IMR-90 (cell line): Measurements from ENCODE around the gene MYADML2. TPM values are rescaled to one million over a fixed set of nuclear protein-coding genes. Genes with fewer than 3 reads are reported as not detected.

ENCODE experiments used
- ATAC-seq: fragments of 200-7000 bp; cut with Tn5 transposase; 2 replicates; pipeline ENCODE4 v1.9.1; 2020; ENCODE audit warnings: low read depth, mild to moderate bottlenecking, moderate library complexity
- BruUV-seq: library from RNA; stranded (reverse); fragments of 400-500 nt; replicated peaks from 2 replicates; lab custom pipeline; 2021; lab: Mats Ljungman, UMichigan
- CTCF ChIA-PET: fragments of 300-600 bp; formaldehyde crosslinking; extraction: SDS; loops from one replicate; lab custom pipeline; 2021; ENCODE audit warnings: antibody characterized with exemption; lab: Yijun Ruan, JAX
- POLR2A ChIA-PET: fragments of 300-600 bp; sonication (Branson Sonifier 250); formaldehyde crosslinking; loops from one replicate; lab custom pipeline; 2022; ENCODE audit warnings: antibody characterized with exemption; ENCODE audit not compliant: unreplicated experiment; lab: Charles Lee
- DNase-seq: peaks from one replicate; pipeline ENCODE4 v3.0.0; 2013
- H2AFZ ChIP-seq: replicated peaks from 2 replicates; pipeline ENCODE3; 2013; ENCODE audit warnings: low read length, mild to moderate bottlenecking; ENCODE audit not compliant: poor library complexity
- H2AK5ac ChIP-seq: 2 replicates; pipeline ENCODE4 v1.6.1; 2013; ENCODE audit warnings: low read depth, low read length, inconsistent platforms
- H2AK9ac ChIP-seq: replicated peaks from 2 replicates; pipeline ENCODE3; 2013; ENCODE audit warnings: mild to moderate bottlenecking, low read depth, low read length, moderate library complexity; ENCODE audit not compliant: poor library complexity
- H2BK120ac ChIP-seq: 2 replicates; pipeline ENCODE4 v1.6.1; 2013; ENCODE audit warnings: low read depth, low read length, inconsistent platforms
- H2BK15ac ChIP-seq: 3 replicates; pipeline ENCODE4 v1.6.1; 2013; ENCODE audit warnings: low read depth, low read length, inconsistent platforms
- H2BK20ac ChIP-seq: 2 replicates; pipeline ENCODE4 v1.6.1; 2013; ENCODE audit warnings: low read depth, mild to moderate bottlenecking, inconsistent platforms, low read length, moderate library complexity
- H2BK5ac ChIP-seq: 2 replicates; pipeline ENCODE4 v1.6.1; 2013; ENCODE audit warnings: mild to moderate bottlenecking, low read depth, low read length, inconsistent platforms; ENCODE audit not compliant: poor library complexity, severe bottlenecking
- H3K14ac ChIP-seq: replicated peaks from 2 replicates; pipeline ENCODE4 v1.6.1; 2013; ENCODE audit warnings: low read depth, low read length, inconsistent platforms
- H3K18ac ChIP-seq: 2 replicates; pipeline ENCODE4 v1.6.1; 2013; ENCODE audit warnings: low read depth, low read length, control low read depth
- H3K23ac ChIP-seq: 2 replicates; pipeline ENCODE4 v1.6.1; 2013; ENCODE audit warnings: low read depth, low read length, inconsistent platforms
- H3K27ac ChIP-seq: 2 replicates; pipeline ENCODE4 v1.5.1; 2013; ENCODE audit warnings: mild to moderate bottlenecking, control low read depth, low read length; ENCODE audit not compliant: insufficient read depth
- H3K27me3 ChIP-seq: 2 replicates; pipeline ENCODE4 v1.6.1; 2013; ENCODE audit warnings: low read length; ENCODE audit not compliant: control insufficient read depth, insufficient read depth
- H3K36me3 ChIP-seq: 2 replicates; pipeline ENCODE4 v1.6.1; 2013; ENCODE audit warnings: low read length, mixed read lengths; ENCODE audit not compliant: control insufficient read depth, insufficient read depth
- H3K4ac ChIP-seq: 2 replicates; pipeline ENCODE4 v1.6.1; 2013; ENCODE audit warnings: low read depth, low read length, inconsistent platforms
- H3K4me1 ChIP-seq: 2 replicates; pipeline ENCODE4 v1.6.1; 2013; ENCODE audit warnings: low read length, mixed read lengths; ENCODE audit not compliant: control insufficient read depth, insufficient read depth
- H3K4me2 ChIP-seq: 2 replicates; pipeline ENCODE4 v1.6.1; 2013; ENCODE audit warnings: low read depth, mild to moderate bottlenecking, control low read depth, low read length, moderate library complexity
- H3K4me3 ChIP-seq: 2 replicates; pipeline ENCODE4 v1.5.1; 2013; ENCODE audit warnings: low read depth, mild to moderate bottlenecking, control low read depth, low read length, moderate library complexity; ENCODE audit not compliant: insufficient read depth
- H3K56ac ChIP-seq: 2 replicates; pipeline ENCODE4 v1.6.1; 2013; ENCODE audit warnings: low read length, inconsistent platforms; ENCODE audit not compliant: insufficient read depth; ENCODE audit errors: extremely low read depth
- H3K79me1 ChIP-seq, 2 experiments: 2 replicates each; pipeline ENCODE4 v1.6.1; 2013; ENCODE audit warnings: low read length in 2 of 2, inconsistent platforms in 1 of 2, low read depth in 1 of 2
- H3K9ac ChIP-seq: 2 replicates; pipeline ENCODE4 v1.6.1; 2013; ENCODE audit warnings: low read depth, low read length, control low read depth
- H3K9me1 ChIP-seq: 2 replicates; pipeline ENCODE4 v1.6.1; 2013; ENCODE audit warnings: low read length, inconsistent platforms; ENCODE audit not compliant: insufficient read depth
- H3K9me3 ChIP-seq: 2 replicates; pipeline ENCODE4 v1.6.1; 2013; ENCODE audit warnings: low read length; ENCODE audit not compliant: control insufficient read depth, insufficient read depth
- H4K20me1 ChIP-seq: 2 replicates; pipeline ENCODE4 v1.6.1; 2013; ENCODE audit warnings: low read length, inconsistent platforms; ENCODE audit not compliant: insufficient read depth
- H4K5ac ChIP-seq: 2 replicates; pipeline ENCODE4 v1.6.1; 2013; ENCODE audit warnings: mild to moderate bottlenecking, low read depth, low read length, control low read depth
- H4K8ac ChIP-seq, 2 experiments: 2 replicates each; pipeline ENCODE4 v1.6.1; 2013; ENCODE audit warnings: low read depth in 2 of 2, low read length in 2 of 2, control low read depth in 1 of 2, inconsistent platforms in 1 of 2
- H4K91ac ChIP-seq: 2 replicates; pipeline ENCODE4 v1.6.1; 2013; ENCODE audit warnings: low read depth, low read length, inconsistent platforms; ENCODE audit not compliant: insufficient read depth
- CEBPB ChIP-seq: IDR thresholded peaks from 2 replicates; pipeline ENCODE4 v1.6.1; 2012; ENCODE audit warnings: low read depth, low read length, improper control_type of control experiment
- CHD1 ChIP-seq: IDR thresholded peaks from 2 replicates; pipeline ENCODE4 v1.6.1; 2012; ENCODE audit warnings: low read depth, low read length, improper control_type of control experiment
- CTCF ChIP-seq: conservative IDR thresholded peaks from 2 replicates; pipeline ENCODE4 v1.5.1; 2012; ENCODE audit warnings: mild to moderate bottlenecking, low read depth, low read length, improper control_type of control experiment
- ELK1 ChIP-seq: fragments of 150-350 bp; IDR thresholded peaks from 2 replicates; pipeline ENCODE4 v1.6.1; 2016; ENCODE audit warnings: low read depth, mild to moderate bottlenecking, low read length, moderate library complexity, borderline replicate concordance
- FOS ChIP-seq: fragments of 150-350 bp; IDR thresholded peaks from 2 replicates; pipeline ENCODE4 v1.6.1; 2016; ENCODE audit warnings: low read depth, low read length
- MAFK ChIP-seq: IDR thresholded peaks from 2 replicates; pipeline ENCODE4 v1.6.1; 2012; ENCODE audit warnings: low read depth, low read length, improper control_type of control experiment
- MAZ ChIP-seq: IDR thresholded peaks from 2 replicates; pipeline ENCODE4 v1.6.1; 2012; ENCODE audit warnings: low read depth, mild to moderate bottlenecking, low read length, improper control_type of control experiment, moderate library complexity, borderline replicate concordance
- MXI1 ChIP-seq: IDR thresholded peaks from 2 replicates; pipeline ENCODE4 v1.6.1; 2012; ENCODE audit warnings: low read depth, mild to moderate bottlenecking, low read length, moderate library complexity, borderline replicate concordance
- NFE2L2 ChIP-seq: fragments of 150-350 bp; IDR thresholded peaks from 2 replicates; pipeline ENCODE4 v1.6.1; 2016; ENCODE audit warnings: low read depth, mild to moderate bottlenecking, low read length
- POLR2A ChIP-seq: IDR thresholded peaks from 2 replicates; pipeline ENCODE4 v1.6.1; 2012; ENCODE audit warnings: mild to moderate bottlenecking, low read depth, low read length
- RAD21 ChIP-seq: IDR thresholded peaks from 2 replicates; pipeline ENCODE4 v1.6.1; 2012; ENCODE audit warnings: low read length, improper control_type of control experiment
- RCOR1 ChIP-seq: IDR thresholded peaks from 2 replicates; pipeline ENCODE4 v1.6.1; 2012; ENCODE audit warnings: mild to moderate bottlenecking, low read length, improper control_type of control experiment; ENCODE audit not compliant: insufficient replicate concordance
- SMC3 ChIP-seq: fragments of 150-350 bp; IDR thresholded peaks from 2 replicates; pipeline ENCODE4 v1.6.1; 2016; ENCODE audit warnings: low read depth, mild to moderate bottlenecking, antibody characterized with exemption, low read length, moderate library complexity
- USF2 ChIP-seq: fragments of 150-350 bp; IDR thresholded peaks from 2 replicates; pipeline ENCODE4 v1.6.1; 2017; ENCODE audit warnings: mild to moderate bottlenecking, antibody characterized with exemption, low read length, low read depth
- WGBS, 2 experiments: methylation state at CpG; one replicate each; pipeline versions ENCODE4 v1.1.5 to v1.1.7; 2013; ENCODE audit warnings: missing lambda C conversion rate in 2 of 2; ENCODE audit not compliant: insufficient read length in 1 of 2; ENCODE audit errors: extremely low coverage in 2 of 2; 5-methylcytosine and 5-hydroxymethylcytosine counted together
- dilution Hi-C: fragments of 300-500 bp; cut with HindIII; formaldehyde crosslinking; loops from one replicate; pipeline ENCODE4 v1.14.3; 2018; ENCODE audit warnings: low sequenced_read_pairs; ENCODE audit not compliant: unreplicated experiment
- in situ Hi-C: fragments of 300-500 bp; cut with MboI; formaldehyde crosslinking; loops from 3 replicates; pipeline ENCODE4 v1.14.3; 2019; ENCODE audit warnings: low sequenced_read_pairs, inconsistent platforms, mixed read lengths
- intact Hi-C: fragments of 100-400 bp; cut with micrococcal nuclease; formaldehyde crosslinking; loops from 2 replicates; pipeline ENCODE4 v1.10.0; 2022
- polyA plus RNA-seq, 3 experiments: library from polyadenylated mRNA; depleted of rRNA; stranded (reverse); fragments of >200 nt; gene quantifications; 2 replicates each; pipeline ENCODE4 v1.2.3, GENCODE V29; 2012; ENCODE audit warnings: low replicate concordance in 1 of 3
- total RNA-seq: library from RNA; depleted of rRNA; stranded (reverse); fragments of >200 nt; gene quantifications from 2 replicates; pipeline ENCODE4 v1.2.3, GENCODE V29; 2012

The MYADML2 gene
- total and polyA plus RNA-seq, 2 of the 4 experiments (the other 2 are of a cell fraction): not detected

GRCh38 chr17:81939881-81940385 lies 7.1 kb downstream of the MYADML2 start (continued):
- no peak for TF ChIP-seq CTCF
- no peak for TF ChIP-seq MAFK
- TF ChIP-seq POLR2A: no peak
- no peak for TF ChIP-seq MXI1

- Histone ChIP-seq H3K9me3 (no peaks in the 10 kb centered on the region), H2BK20ac (no peak overlapping the region), H3K9me1 (peaks cover 2% of the 10 kb centered on the region), H2AK9ac (peak overlapping the region; percentile 65), H4K91ac (no peak overlapping the region), H2AK5ac (peak overlapping the region; percentile 16; the same call in 1 of the 2 replicates), H4K5ac (no peak overlapping the region), H2AFZ (no peak overlapping the region), H4K20me1 (no peaks in the 10 kb centered on the region; the same call in 1 of the 2 replicates), H4K8ac (no peak overlapping the region), H3K4ac (no peak overlapping the region), H3K23ac (no peak overlapping the region), H3K56ac (no peak overlapping the region), H2BK120ac (no peak overlapping the region), H3K27me3 (peaks cover 17% of the 10 kb centered on the region), H2BK5ac (no peak overlapping the region), H3K14ac (no peak overlapping the region), H3K27ac (no peak overlapping the region), H3K18ac (no peak overlapping the region), H3K4me3 (no peak overlapping the region), H3K79me1 (peaks cover 9 to 28% of the 10 kb centered on the region in 2 experiments), H2BK15ac (no peak overlapping the region), H3K36me3 (peaks cover 11% of the 10 kb centered on the region; the same call in 1 of the 2 replicates), H3K4me1 (peaks cover 4% of the 10 kb centered on the region), H3K9ac (no peak overlapping the region), H3K4me2 (no peak overlapping the region)
- intact Hi-C loops (no loop called here), in situ Hi-C loops (no loop called here), dilution Hi-C loops (no loop called here)
- no TSS peak for BruUV-seq
- WGBS, 2 experiments: 73% methylated on average over 7 of the region's 15 CpGs; no CpG with 5 or more reads in 1 of the 2 experiments
- DNase-seq: no peak
- CTCF ChIA-PET: no interaction called here
- POLR2A ChIA-PET: no interaction called here
- ATAC-seq: no peak
- TF ChIP-seq CEBPB (no peak), MAFK (no peak), MXI1 (no peak), SMC3 (no peak), NFE2L2 (no peak), CHD1 (no peak), USF2 (no peak), MAZ (no peak), RCOR1 (no peak), FOS (no peak), ELK1 (no peak), RAD21 (no peak)
Observed at GRCh38 chr17:81939218-81939617, 7.8 kb downstream of the MYADML2 start.
